Measurements from ENCODE around the gene SNED1. TPM values are rescaled to one million over a fixed set of nuclear protein-coding genes. Genes with fewer than 3 reads are reported as not detected.
"Not testable (repeated sequence)": the region's sequence is repeated elsewhere in the genome, so short reads cannot be mapped to it uniquely, and the experiment has no call there.

The SNED1 gene
- total RNA-seq, 1 donor from 2014 or later = 0.26 TPM

- no peaks in the 10 kb centered on the region for H3K36me3 ChIP-seq (ENCODE audit: control insufficient read depth, insufficient read depth, low read length)
- no peak overlapping the region for H3K4me3 ChIP-seq (ENCODE audit: low read depth, low read length)
- DNase-seq (ENCODE audit: low read depth) = no peak
- TF ChIP-seq CTCF (IDR thresholded peaks at IDR 0.05; ENCODE audit: insufficient read depth, low read length, severe bottlenecking) = no peak
- peaks cover 3% of the 10 kb centered on the region for H3K27me3 ChIP-seq (ENCODE audit: control insufficient read depth, insufficient read depth, low read length)
- FAIRE-seq = no peak
These were observed 27.6 kb upstream of the SNED1 start for GRCh38 chr2:240970816-240971215.

GRCh38 chr2:240972201-240972600 is 26.2 kb upstream of the SNED1 start:
- TF ChIP-seq CTCF (IDR thresholded peaks at IDR 0.05; ENCODE audit: insufficient read depth, low read length, severe bottlenecking) = no peak
- FAIRE-seq = no peak
- Histone ChIP-seq H3K4me3 (ENCODE audit: low read depth, low read length) (no peak overlapping the region), H3K36me3 (ENCODE audit: control insufficient read depth, insufficient read depth, low read length) (no peaks in the 10 kb centered on the region), H3K27me3 (ENCODE audit: control insufficient read depth, insufficient read depth, low read length) (peaks cover 3% of the 10 kb centered on the region)
- DNase-seq (ENCODE audit: low read depth) = no peak

GRCh38 chr2:240972636-240973521 is 25.5 kb upstream of the SNED1 start:
- DNase-seq (ENCODE audit: low read depth) (peak; percentile 23), FAIRE-seq (no peak)
- Histone ChIP-seq H3K4me3 (ENCODE audit: low read depth, low read length) (no peak overlapping the region), H3K36me3 (ENCODE audit: control insufficient read depth, insufficient read depth, low read length) (no peaks in the 10 kb centered on the region), H3K27me3 (ENCODE audit: control insufficient read depth, insufficient read depth, low read length) (peaks cover 3% of the 10 kb centered on the region)
- TF ChIP-seq CTCF (IDR thresholded peaks at IDR 0.05; ENCODE audit: insufficient read depth, low read length, severe bottlenecking) = no peak

- Histone ChIP-seq H3K4me3 (ENCODE audit: low read depth, low read length) (no peak overlapping the region), H3K36me3 (ENCODE audit: control insufficient read depth, insufficient read depth, low read length) (no peaks in the 10 kb centered on the region), H3K27me3 (ENCODE audit: control insufficient read depth, insufficient read depth, low read length) (peaks cover 3% of the 10 kb centered on the region)
- no peak for FAIRE-seq
- TF ChIP-seq CTCF (IDR thresholded peaks at IDR 0.05; ENCODE audit: insufficient read depth, low read length, severe bottlenecking) = no peak
- DNase-seq (ENCODE audit: low read depth) = no peak
These were observed 23.4 kb upstream of the SNED1 start for GRCh38 chr2:240974771-240975572.

- not testable (repeated sequence) for H3K27me3 ChIP-seq (ENCODE audit: control insufficient read depth, insufficient read depth, low read length); DNase-seq (ENCODE audit: low read depth); H3K36me3 ChIP-seq (ENCODE audit: control insufficient read depth, insufficient read depth, low read length); FAIRE-seq; H3K4me3 ChIP-seq (ENCODE audit: low read depth, low read length)
These were observed 22.5 kb upstream of the SNED1 start for GRCh38 chr2:240975903-240976302.

- DNase-seq (ENCODE audit: low read depth) (no peak), FAIRE-seq (no peak)
- H3K36me3 ChIP-seq (ENCODE audit: control insufficient read depth, insufficient read depth, low read length) = no peaks in the 10 kb centered on the region
- TF ChIP-seq CTCF (IDR thresholded peaks at IDR 0.05; ENCODE audit: insufficient read depth, low read length, severe bottlenecking) = no peak
- no peak overlapping the region for H3K4me3 ChIP-seq (ENCODE audit: low read depth, low read length)
- peaks cover 6% of the 10 kb centered on the region for H3K27me3 ChIP-seq (ENCODE audit: control insufficient read depth, insufficient read depth, low read length)
These were observed 17.1 kb upstream of the SNED1 start for GRCh38 chr2:240981280-240981679.
